ENCODE data around the gene RANGRF. TPM values are rescaled to one million over a fixed set of nuclear protein-coding genes. Genes with fewer than 3 reads are reported as not detected.

RANGRF gene
- polyA plus RNA-seq, 1 experiment, result 50.7 TPM

GRCh38 chr17:8337802-8338752 lies 49.6 kb downstream of the RANGRF start:
- Histone ChIP-seq H3K27me3 (ENCODE audit: control insufficient read depth, insufficient read depth, low read length) (no peaks in the 10 kb centered on the region; the same call in 1 of the 2 replicates), H3K36me3 (ENCODE audit: control insufficient read depth, insufficient read depth, low read length) (no peaks in the 10 kb centered on the region), H3K4me3 (ENCODE audit: low read depth, low read length) (no peak overlapping the region)
- DNase-seq (ENCODE audit: low read depth), result no peak
- ChIA-PET CTCF (interaction anchor here (0.6 to 1.4 kb wide), 7 partner anchors 9 to 408 kb away, joined by 3 to 5 read pairs (median 3); no protein-coding TSS in a partner anchor), POLR2A (no interaction called here)
- TF ChIP-seq CTCF (IDR thresholded peaks at IDR 0.05; ENCODE audit: insufficient read depth, low read depth, low read length), result no peak

- no peak for DNase-seq (ENCODE audit: low read depth)
- CTCF ChIA-PET, result interaction anchor here (1.3 to 1.4 kb wide), 3 partner anchors 8 to 408 kb away, joined by 3 to 5 read pairs (median 4); no protein-coding TSS in a partner anchor
- no peaks in the 10 kb centered on the region; the same call in 1 of the 2 replicates for H3K27me3 ChIP-seq (ENCODE audit: control insufficient read depth, insufficient read depth, low read length)
- no peak for TF ChIP-seq CTCF (IDR thresholded peaks at IDR 0.05; ENCODE audit: insufficient read depth, low read depth, low read length)
- no peaks in the 10 kb centered on the region for H3K36me3 ChIP-seq (ENCODE audit: control insufficient read depth, insufficient read depth, low read length)
- POLR2A ChIA-PET, result no interaction called here
- H3K4me3 ChIP-seq (ENCODE audit: low read depth, low read length), result no peak overlapping the region
These were observed 50.3 kb downstream of the RANGRF start for GRCh38 chr17:8338753-8339140.

- POLR2A ChIA-PET, result no interaction called here
- Histone ChIP-seq H3K27me3 (ENCODE audit: control insufficient read depth, insufficient read depth, low read length) (no peaks in the 10 kb centered on the region; the same call in 1 of the 2 replicates), H3K4me3 (ENCODE audit: low read depth, low read length) (no peak within 1 kb of the TSS), H3K36me3 (ENCODE audit: control insufficient read depth, insufficient read depth, low read length) (no peaks in the 10 kb centered on the region)
- DNase-seq (ENCODE audit: low read depth), result no peak
- TF ChIP-seq CTCF (IDR thresholded peaks at IDR 0.05; ENCODE audit: insufficient read depth, low read depth, low read length), result no peak
- CTCF ChIA-PET, result interaction anchor here (0.7 kb wide), 1 partner anchor 10 kb away, joined by 3 read pairs; no protein-coding TSS in a partner anchor
These were observed 51.1 kb downstream of the RANGRF start, which contains the start of gene ODF4 for GRCh38 chr17:8339540-8339939. TSS of gene ODF4 (plus strand) at chr17:8339840. CDS start at chr17:8340052, 212 bp downstream.

Small RNA genes within 50 kb of the gene (small RNA-seq; reads per million reads assigned to genes)
- not detected for gene RF00265 (ENCODE audit: insufficient read length, low read depth, low replicate concordance)

Other genes with a start within 250 kb of the RANGRF start
- gene ALOX15B, start 249.6 kb upstream of the RANGRF start, polyA plus RNA-seq (2011; rRNA removed), result not detected in 2 replicates
- gene ALOX12B, start 201.0 kb upstream of the RANGRF start, polyA plus RNA-seq (2011; rRNA removed), result not detected in 2 replicates
- gene ALOXE3, start 170.2 kb upstream of the RANGRF start, polyA plus RNA-seq (2011; rRNA removed), result 0.04 and 0.10 TPM in 2 replicates
- gene HES7, start 164.6 kb upstream of the RANGRF start, polyA plus RNA-seq (2011; rRNA removed), result not detected in 2 replicates
- gene PER1, start 136.3 kb upstream of the RANGRF start, polyA plus RNA-seq (2011; rRNA removed), result 5.1 and 7.7 TPM in 2 replicates
- 20.1 and 22.8 TPM in 2 replicates for gene VAMP2, start 125.7 kb upstream of the RANGRF start, polyA plus RNA-seq (2011; rRNA removed)
- gene TMEM107, start 112.3 kb upstream of the RANGRF start, polyA plus RNA-seq (2011; rRNA removed), result 13.6 and 14.5 TPM in 2 replicates
- 3.0 and 4.5 TPM in 2 replicates for gene BORCS6, start 98.5 kb upstream of the RANGRF start, polyA plus RNA-seq (2011; rRNA removed)
- 13.4 and 26.1 TPM in 2 replicates for gene AURKB, start 78.1 kb upstream of the RANGRF start, polyA plus RNA-seq (2011; rRNA removed)
- 5.4 and 9.2 TPM in 2 replicates for gene CTC1, start 40.6 kb upstream of the RANGRF start, polyA plus RNA-seq (2011; rRNA removed)
- gene PFAS, start 39.4 kb upstream of the RANGRF start, polyA plus RNA-seq (2011; rRNA removed), result 12.2 and 15.6 TPM in 2 replicates
- gene SLC25A35, start 6.7 kb downstream of the RANGRF start, polyA plus RNA-seq (2011; rRNA removed), result 1.8 and 2.6 TPM in 2 replicates
- gene ARHGEF15, start 21.6 kb downstream of the RANGRF start, polyA plus RNA-seq (2011; rRNA removed), result not detected in 2 replicates
- not detected in 2 replicates for gene ODF4, start 51.2 kb downstream of the RANGRF start, polyA plus RNA-seq (2011; rRNA removed)
- 2,021 and 3,734 TPM in 2 replicates for gene RPL26, start 94.5 kb downstream of the RANGRF start, polyA plus RNA-seq (2011; rRNA removed)
- gene RNF222, start 109.2 kb downstream of the RANGRF start, polyA plus RNA-seq (2011; rRNA removed), result not detected in 2 replicates
- 72.2 and 74.5 TPM in 2 replicates for gene NDEL1, start 147.2 kb downstream of the RANGRF start, polyA plus RNA-seq (2011; rRNA removed)

All from BJ (cell line).